CD4-positive, alpha-beta T cell treated with Interleukin-1 beta for 1 hour (primary cell): ENCODE measurements around the gene AP1G1.
"Not testable (repeated sequence)": the region's sequence is repeated elsewhere in the genome, so short reads cannot be mapped to it uniquely, and the experiment has no call there.

ENCODE experiments used
- DNase-seq, 2 donors: peaks; one replicate each; pipeline ENCODE4 v3.0.0-alpha.2; 2020 to 2022

Gene AP1G1

GRCh38 chr16:71807905-71808592 lies 585 bp downstream of the AP1G1 start:
- DNase-seq, result peak in 1 of 2 donors; percentile 36

- DNase-seq, result no peak
Observed at GRCh38 chr16:71803305-71803690, 5.3 kb downstream of the AP1G1 start.

GRCh38 chr16:71796501-71797097 lies 12.0 kb downstream of the AP1G1 start:
- no peak for DNase-seq

GRCh38 chr16:71794943-71795342 lies 13.7 kb downstream of the AP1G1 start:
- no peak for DNase-seq

GRCh38 chr16:71794018-71794417 lies 14.6 kb downstream of the AP1G1 start:
- no peak for DNase-seq

- no peak for DNase-seq
Observed at GRCh38 chr16:71792176-71792575, 16.5 kb downstream of the AP1G1 start.

GRCh38 chr16:71790329-71790728 lies 18.3 kb downstream of the AP1G1 start:
- DNase-seq, result not testable (repeated sequence)

GRCh38 chr16:71789136-71789535 lies 19.5 kb downstream of the AP1G1 start:
- no peak for DNase-seq

- DNase-seq, result no peak
Observed at GRCh38 chr16:71788578-71788977, 20.1 kb downstream of the AP1G1 start.

GRCh38 chr16:71785143-71785542 lies 23.5 kb downstream of the AP1G1 start:
- DNase-seq, result not testable (repeated sequence)

- no peak for DNase-seq
Observed at GRCh38 chr16:71784093-71784492, 24.5 kb downstream of the AP1G1 start.

GRCh38 chr16:71781741-71782140 lies 26.9 kb downstream of the AP1G1 start:
- DNase-seq, result no peak

GRCh38 chr16:71780521-71781089 lies 28.0 kb downstream of the AP1G1 start:
- DNase-seq, result no peak

- no peak for DNase-seq
Observed at GRCh38 chr16:71778780-71779179, 29.9 kb downstream of the AP1G1 start.

GRCh38 chr16:71777329-71777728 lies 31.3 kb downstream of the AP1G1 start:
- no peak for DNase-seq

- peak in 1 of 2 donors; percentile 3 for DNase-seq
Observed at GRCh38 chr16:71775949-71776348, 32.7 kb downstream of the AP1G1 start.

GRCh38 chr16:71771571-71771970 lies 37.1 kb downstream of the AP1G1 start:
- DNase-seq, result no peak

- no peak for DNase-seq
Observed at GRCh38 chr16:71769222-71769621, 39.4 kb downstream of the AP1G1 start.

- no peak for DNase-seq
Observed at GRCh38 chr16:71767060-71767900, 41.4 kb downstream of the AP1G1 start.

GRCh38 chr16:71762186-71762585 lies 46.4 kb downstream of the AP1G1 start:
- DNase-seq, result no peak

- DNase-seq, result no peak
Observed at GRCh38 chr16:71761097-71761496, 47.5 kb downstream of the AP1G1 start.

- DNase-seq, result no peak
Observed at GRCh38 chr16:71758293-71758760, 50.3 kb downstream of the AP1G1 start.

GRCh38 chr16:71754652-71755051 lies 54.0 kb downstream of the AP1G1 start:
- no peak for DNase-seq
